CD4-positive, alpha-beta T cell (primary cell): ENCODE data around the gene SASS6. TPM values are rescaled to one million over a fixed set of nuclear protein-coding genes. Genes with fewer than 3 reads are reported as not detected.

ENCODE experiments used
- ATAC-seq: fragments of 200-7000 bp; cut with Tn5 transposase; one replicate; pipeline ENCODE4 v1.10.0; 2022; ENCODE audit warnings: mild to moderate bottlenecking; ENCODE audit not compliant: poor library complexity
- CTCF ChIA-PET: fragments of 350-600 bp; sonication (Branson Sonifier 250); formaldehyde crosslinking; loops from one replicate; lab custom pipeline; 2021; ENCODE audit warnings: antibody characterized with exemption, inconsistent platforms; lab: Charles Lee
- POLR2A ChIA-PET: fragments of 350-600 bp; sonication (Branson Sonifier 250); formaldehyde crosslinking; loops from one replicate; lab custom pipeline; 2021; ENCODE audit warnings: antibody characterized with exemption, inconsistent platforms; lab: Charles Lee
- DNase-seq, 14 experiments: peaks; one replicate each; pipeline ENCODE4 v3.0.0-alpha.2; 2013 to 2020; ENCODE audit warnings: mixed read lengths in 2 of 14
- H3K27ac ChIP-seq, 2 donors: one replicate each; pipeline versions ENCODE4 v1.5.1 to v1.7.0; 2013; ENCODE audit warnings: low read length in 2 of 2, low read depth in 1 of 2, mild to moderate bottlenecking in 1 of 2
- H3K27me3 ChIP-seq, 2 experiments: 1 replicate in 1 of 2; 2 replicates in 1 of 2; pipeline versions ENCODE4 v1.6.1 to v1.7.0; 2013; ENCODE audit warnings: low read length in 2 of 2, control low read depth in 1 of 2, mild to moderate bottlenecking in 1 of 2, moderate library complexity in 1 of 2; ENCODE audit not compliant: insufficient read depth in 2 of 2, control insufficient read depth in 1 of 2
- H3K36me3 ChIP-seq: one replicate; pipeline ENCODE4 v1.6.1; 2013; ENCODE audit warnings: low read length, control low read depth; ENCODE audit not compliant: insufficient read depth
- H3K4me1 ChIP-seq: one replicate; pipeline ENCODE4 v1.6.1; 2013; ENCODE audit warnings: low read length, control low read depth; ENCODE audit not compliant: insufficient read depth
- H3K4me3 ChIP-seq: one replicate; pipeline ENCODE4 v1.5.1; 2013; ENCODE audit warnings: mild to moderate bottlenecking, low read length, moderate library complexity
- H3K9me3 ChIP-seq, 2 experiments: 1 replicate in 1 of 2; 2 replicates in 1 of 2; pipeline versions ENCODE4 v1.6.1 to v1.7.0; 2013; ENCODE audit warnings: low read length in 2 of 2, mild to moderate bottlenecking in 2 of 2, control low read depth in 1 of 2, moderate library complexity in 1 of 2; ENCODE audit not compliant: control insufficient read depth in 1 of 2, insufficient read depth in 1 of 2
- H3K27ac Mint-ChIP-seq: one replicate; pipeline ENCODE4 v1.8.0; 2020; ENCODE audit warnings: mixed read lengths
- H3K27me3 Mint-ChIP-seq: one replicate; pipeline ENCODE4 v1.8.0; 2021; ENCODE audit warnings: mixed read lengths
- H3K36me3 Mint-ChIP-seq: one replicate; pipeline ENCODE4 v1.8.0; 2021; ENCODE audit warnings: low read depth, mixed read lengths
- H3K4me1 Mint-ChIP-seq: one replicate; pipeline ENCODE4 v1.8.0; 2021; ENCODE audit warnings: low read depth, mixed read lengths
- H3K4me3 Mint-ChIP-seq: one replicate; pipeline ENCODE4 v1.8.0; 2020; ENCODE audit warnings: mild to moderate bottlenecking, mixed read lengths
- H3K9me3 Mint-ChIP-seq: one replicate; pipeline ENCODE4 v1.8.0; 2020; ENCODE audit warnings: mixed read lengths
- CTCF ChIP-seq: fragments of 200-600 bp; IDR thresholded peaks from one replicate; pipeline ENCODE4 v1.8.0; 2022; ENCODE audit warnings: antibody characterized with exemption, mild to moderate bottlenecking
- intact Hi-C, 2 experiments: fragments of 100-400 bp; cut with DNase I in 1 of 2; cut with micrococcal nuclease in 1 of 2; formaldehyde crosslinking; loops; one replicate each; pipeline versions ENCODE4 v1.15.1 to v1.9.0; 2023 to 2025; cut with DNase I, micrococcal nuclease
- total RNA-seq, 174 experiments: library from RNA in 2 of 174; stranded (reverse) in 2 of 174; gene quantifications; one replicate each; pipeline ENCODE4 v1.2.3 and lab custom pipeline; 2021 to 2026

SASS6 gene
- total RNA-seq, 2 experiments from 2014 or later, result 1.7 to 1.8 TPM

DNA sequence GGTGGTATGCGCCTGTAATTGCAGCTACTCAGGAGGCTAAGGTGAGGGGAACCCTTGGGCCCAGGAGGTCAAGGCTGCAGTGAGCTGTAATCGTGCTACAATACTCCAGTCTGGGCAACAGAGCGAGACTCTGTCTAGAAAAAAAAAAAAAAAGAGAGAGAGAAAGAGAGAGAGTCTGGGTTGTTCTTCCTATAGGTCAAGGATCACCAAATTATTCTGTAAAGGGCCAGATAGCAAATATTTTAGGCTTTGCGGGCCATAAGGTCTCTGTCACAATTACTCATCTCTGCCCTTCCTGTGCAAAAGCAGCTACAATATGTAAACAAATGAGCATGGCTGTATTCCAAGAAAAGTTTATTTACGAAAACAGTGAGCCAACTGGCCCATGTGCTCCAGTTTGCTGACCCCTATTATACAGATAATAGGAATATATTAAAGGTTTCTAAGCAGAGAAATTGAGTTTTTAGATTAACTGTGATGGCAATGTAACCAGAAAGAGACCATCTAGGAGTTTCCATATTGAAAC, 2.1 kb downstream of the SASS6 start:
- Mint-ChIP-seq H3K9me3 (no peaks in the 10 kb centered on the region), H3K36me3 (peaks cover 21% of the 10 kb centered on the region), H3K27me3 (no peaks in the 10 kb centered on the region), H3K4me1 (peaks cover 38% of the 10 kb centered on the region), H3K27ac (no peak overlapping the region), H3K4me3 (peak overlapping the region; percentile 30)
- DNase-seq (no peak), ATAC-seq (no peak)
- no peaks in the 10 kb centered on the region for H3K9me3 ChIP-seq
- no peaks in the 10 kb centered on the region for H3K27me3 ChIP-seq
- peaks cover 12% of the 10 kb centered on the region for H3K4me1 ChIP-seq
- TF ChIP-seq CTCF, result no peak
- no peak overlapping the region for H3K4me3 ChIP-seq
- intact Hi-C loops, result loop anchor here (5.0 to 10.0 kb wide), 9 partner anchors 117 to 764 kb away; partner anchors contain the start of genes CDC14A (in 1 of the 2), DBT (in 1 of the 2), EXTL2 (in 1 of the 2) and RTCA (in 1 of the 2)
- ChIA-PET POLR2A (no interaction called here), CTCF (no interaction called here)
- H3K36me3 ChIP-seq, result peaks cover 3% of the 10 kb centered on the region
- no peak overlapping the region for H3K27ac ChIP-seq

DNA sequence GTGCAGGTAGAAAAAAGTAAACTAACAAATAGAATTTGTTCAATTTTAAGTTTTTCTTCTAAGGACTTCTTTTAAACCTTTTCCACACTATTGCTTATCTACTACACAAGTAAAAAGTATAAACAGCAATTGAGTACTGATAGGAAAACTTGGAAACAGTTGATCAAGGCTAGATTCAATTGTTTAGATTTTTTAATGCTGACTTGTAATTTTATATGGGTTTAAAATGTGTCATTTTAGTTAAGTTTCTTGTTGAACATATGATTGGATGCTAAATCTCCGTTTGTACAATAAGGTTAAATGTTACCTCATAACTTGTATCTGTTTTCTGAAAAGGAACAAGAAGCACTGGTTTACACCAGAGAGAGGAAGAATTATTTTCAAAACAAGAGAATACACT, 5.5 kb downstream of the SASS6 start:
- ChIA-PET CTCF (no interaction called here), POLR2A (no interaction called here)
- intact Hi-C loops, result no loop called here
- Mint-ChIP-seq H3K27me3 (no peaks in the 10 kb centered on the region), H3K4me1 (peaks cover 9% of the 10 kb centered on the region), H3K4me3 (no peak overlapping the region), H3K27ac (no peak overlapping the region), H3K36me3 (peaks cover 9% of the 10 kb centered on the region), H3K9me3 (no peaks in the 10 kb centered on the region)
- ATAC-seq (no peak), DNase-seq (no peak)
- Histone ChIP-seq H3K36me3 (peaks cover 3% of the 10 kb centered on the region), H3K4me1 (peaks cover 4% of the 10 kb centered on the region), H3K4me3 (no peak overlapping the region), H3K27ac (no peak overlapping the region), H3K27me3 (no peaks in the 10 kb centered on the region), H3K9me3 (no peaks in the 10 kb centered on the region)
- TF ChIP-seq CTCF, result no peak

GRCh38 chr1:100122177-100122576, 10.6 kb downstream of the SASS6 start:
- no peaks in the 10 kb centered on the region for H3K4me1 ChIP-seq
- CTCF ChIA-PET, result interaction anchor here (0.6 kb wide), 1 partner anchor 295 kb away, joined by 3 read pairs; no protein-coding TSS in a partner anchor
- intact Hi-C loops, result no loop called here
- H3K36me3 Mint-ChIP-seq, result peaks cover 19% of the 10 kb centered on the region
- no peak for TF ChIP-seq CTCF
- POLR2A ChIA-PET, result interaction anchor here (0.8 kb wide), 1 partner anchor 11 kb away, joined by 3 read pairs; the partner anchor contains the start of genes SASS6 and TRMT13
- peaks cover 10% of the 10 kb centered on the region for H3K36me3 ChIP-seq
- DNase-seq (no peak), ATAC-seq (no peak)
- H3K27ac ChIP-seq, result no peak overlapping the region
- no peak overlapping the region for H3K4me3 Mint-ChIP-seq
- no peaks in the 10 kb centered on the region for H3K27me3 ChIP-seq
- H3K27ac Mint-ChIP-seq, result no peak overlapping the region
- no peaks in the 10 kb centered on the region for H3K9me3 Mint-ChIP-seq
- H3K4me1 Mint-ChIP-seq, result no peaks in the 10 kb centered on the region
- no peak overlapping the region for H3K4me3 ChIP-seq
- no peaks in the 10 kb centered on the region for H3K27me3 Mint-ChIP-seq
- H3K9me3 ChIP-seq, result no peaks in the 10 kb centered on the region
